GM21390 (cell line): ENCODE results near the gene NAT10.
A peak's percentile ranks its signal among the peaks of the same experiment; 100 is the strongest.

ENCODE experiments used
- ATAC-seq: cut with Tn5 transposase; IDR thresholded peaks from one replicate; pipeline ENCODE4 v1.9.1; 2021; ENCODE audit not compliant: unreplicated experiment

The NAT10 gene

DNA sequence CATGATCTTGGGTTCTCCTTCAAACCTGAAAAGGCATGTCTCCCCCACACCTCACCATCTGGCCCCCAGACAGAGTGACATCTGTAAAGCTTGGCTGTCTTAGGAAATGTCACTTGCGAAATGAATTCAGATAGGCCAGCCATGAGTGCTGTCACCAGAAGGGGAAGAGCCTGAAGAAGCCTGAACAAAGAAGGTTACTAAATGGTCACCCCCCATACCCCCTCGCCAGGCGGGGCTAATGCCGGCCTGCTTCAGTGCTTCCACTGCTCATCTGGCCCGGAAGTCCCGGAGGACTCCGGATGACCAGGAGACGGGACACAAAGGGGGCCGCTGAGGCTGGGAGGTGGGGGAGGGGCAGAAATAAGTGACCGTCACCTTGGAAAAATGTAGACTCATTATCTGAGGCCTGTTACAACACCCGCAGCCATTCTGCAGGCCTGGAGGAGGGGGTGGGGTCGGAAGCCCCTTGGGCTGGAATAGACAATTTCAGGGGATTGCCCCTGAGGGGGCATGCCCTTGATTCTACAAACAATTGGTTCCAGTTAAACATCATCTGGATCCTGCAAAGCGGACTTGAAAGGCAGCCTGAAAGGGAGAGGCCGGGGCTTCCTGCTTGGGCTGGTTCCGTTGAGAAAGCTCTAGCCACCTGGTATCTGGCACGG is 43.2 kb downstream of the NAT10 start:
- ATAC-seq, result no peak

DNA sequence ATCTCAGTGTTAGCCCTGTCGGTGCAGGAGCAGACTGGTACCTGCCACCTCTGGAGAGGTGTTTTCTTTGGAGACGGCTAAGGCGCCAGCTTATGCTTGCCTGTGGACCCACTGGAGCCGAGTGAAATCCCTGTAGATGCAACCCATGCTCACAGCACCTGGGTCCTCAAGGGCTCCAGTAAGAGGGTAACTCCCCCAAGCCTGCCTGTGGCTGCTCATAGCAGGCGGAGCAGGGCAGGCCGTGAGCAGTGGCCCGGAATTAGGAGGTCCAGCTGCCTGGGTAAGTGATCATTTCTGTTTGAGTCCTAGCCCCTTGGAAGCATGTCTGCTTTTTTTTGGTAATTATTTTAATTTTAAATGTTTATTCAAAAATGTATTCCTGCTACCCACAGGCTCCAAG is 43.8 kb downstream of the NAT10 start:
- no peak for ATAC-seq

DNA sequence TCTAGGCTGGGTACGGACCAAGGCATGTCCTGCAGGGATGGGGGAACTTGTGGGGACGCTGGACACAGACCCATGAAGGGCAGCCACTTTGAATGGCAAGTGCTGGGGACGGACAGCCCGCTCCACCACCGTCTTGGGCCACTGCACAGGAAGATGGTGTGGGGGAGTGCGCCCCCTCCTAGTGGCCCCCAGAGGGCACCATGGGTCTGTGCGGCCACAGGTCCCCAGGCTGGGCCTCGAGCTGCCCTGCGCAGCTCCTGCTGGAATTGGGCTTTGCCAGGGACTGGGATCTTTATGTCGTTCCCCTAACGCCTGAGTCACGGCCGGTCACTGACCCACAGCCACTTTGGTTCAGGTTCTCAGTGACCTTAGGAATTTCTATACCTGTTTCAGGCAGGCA is 44.4 kb downstream of the NAT10 start:
- no peak for ATAC-seq

DNA sequence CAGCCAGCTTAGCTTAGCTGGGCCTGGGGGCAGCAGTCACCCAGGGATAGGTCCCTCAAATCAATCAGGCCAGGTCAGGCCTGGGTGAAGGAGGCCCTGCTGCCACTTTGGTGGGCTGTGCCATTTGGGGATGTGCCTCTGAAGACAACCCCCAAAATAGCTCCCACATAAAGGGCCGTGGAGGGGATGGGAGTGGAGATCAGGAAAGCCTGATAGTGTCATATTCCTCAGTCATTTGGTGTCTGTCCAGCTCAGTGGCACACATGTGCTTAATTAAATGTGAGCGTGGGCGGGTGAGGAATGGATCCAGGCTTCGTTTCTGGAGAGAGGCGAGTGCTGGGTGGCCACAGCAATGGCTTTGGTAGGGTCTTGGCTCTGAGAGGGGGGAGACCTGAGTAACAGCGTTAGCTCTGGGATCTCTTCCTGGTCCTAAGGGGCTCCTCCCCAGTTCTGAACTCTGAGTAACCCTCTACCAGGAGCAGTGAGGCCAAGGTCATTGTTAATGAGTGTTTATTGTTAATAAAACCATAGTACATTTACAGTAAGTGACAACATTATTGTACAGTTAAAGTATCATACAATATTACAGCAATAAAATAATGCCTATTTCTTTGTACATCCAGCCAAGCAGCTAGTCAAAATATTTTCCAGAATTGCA is 45.2 kb downstream of the NAT10 start:
- ATAC-seq, result no peak

- no peak for ATAC-seq
Measured at GRCh38 chr11:34151166-34151565, 45.7 kb downstream of the NAT10 start.

GRCh38 chr11:34151916-34152845 is 46.8 kb downstream of the NAT10 start:
- no peak for ATAC-seq

GRCh38 chr11:34154059-34154875 is 48.8 kb downstream of the NAT10 start:
- ATAC-seq, result peak; percentile 74

DNA sequence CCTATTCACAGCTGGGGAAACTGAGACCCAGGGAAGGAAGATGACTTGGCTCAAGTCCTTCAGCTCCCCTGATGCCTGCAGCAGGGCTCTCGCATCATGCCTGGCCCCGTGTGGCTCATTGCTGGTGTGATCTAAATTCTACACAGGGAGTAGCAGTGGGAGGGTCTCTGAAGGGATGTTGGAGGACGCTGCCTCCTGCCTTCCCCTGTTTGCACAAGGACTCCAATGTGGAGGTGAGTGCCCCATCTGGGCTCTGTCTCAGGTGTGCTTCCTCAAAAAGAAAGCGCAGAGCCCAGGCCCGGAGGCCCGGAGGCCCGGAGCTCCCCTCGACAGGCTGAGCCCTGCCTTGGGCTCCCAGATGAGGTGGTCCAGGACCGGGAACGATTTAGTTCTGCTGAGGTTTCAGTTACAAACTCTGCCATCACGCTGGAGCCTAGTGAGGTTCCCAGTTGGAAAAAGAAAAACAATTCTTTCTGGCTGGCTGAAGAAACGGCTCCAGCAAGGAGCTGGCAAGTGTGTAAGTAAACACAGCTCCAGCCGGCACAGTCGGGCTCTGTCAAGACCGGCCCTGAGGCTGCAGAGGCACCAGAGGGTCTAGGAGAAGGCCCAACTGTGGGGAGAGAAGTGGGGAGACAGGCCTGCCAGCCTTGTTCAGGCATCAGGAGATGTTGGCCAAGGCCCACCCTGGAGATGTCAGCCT is 49.8 kb downstream of the NAT10 start:
- ATAC-seq, result no peak

DNA sequence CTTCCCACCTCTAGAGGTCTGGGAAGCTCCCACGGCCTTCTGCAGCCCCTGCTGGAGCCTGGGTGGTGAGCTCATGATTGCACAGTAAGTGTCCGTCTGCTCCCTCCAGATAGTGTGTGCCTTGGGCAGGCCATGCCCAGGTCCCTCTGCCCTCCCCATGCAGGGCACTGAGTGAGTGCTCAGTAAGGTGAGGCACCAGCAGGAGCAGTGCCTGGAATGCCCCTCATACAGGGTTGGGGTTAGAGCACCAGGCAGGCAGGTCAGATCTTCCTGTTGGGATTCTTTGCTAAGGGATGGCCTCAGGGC is 50.3 kb downstream of the NAT10 start:
- ATAC-seq, result no peak

- no peak for ATAC-seq
Measured at GRCh38 chr11:34157163-34157562, 51.7 kb downstream of the NAT10 start.

DNA sequence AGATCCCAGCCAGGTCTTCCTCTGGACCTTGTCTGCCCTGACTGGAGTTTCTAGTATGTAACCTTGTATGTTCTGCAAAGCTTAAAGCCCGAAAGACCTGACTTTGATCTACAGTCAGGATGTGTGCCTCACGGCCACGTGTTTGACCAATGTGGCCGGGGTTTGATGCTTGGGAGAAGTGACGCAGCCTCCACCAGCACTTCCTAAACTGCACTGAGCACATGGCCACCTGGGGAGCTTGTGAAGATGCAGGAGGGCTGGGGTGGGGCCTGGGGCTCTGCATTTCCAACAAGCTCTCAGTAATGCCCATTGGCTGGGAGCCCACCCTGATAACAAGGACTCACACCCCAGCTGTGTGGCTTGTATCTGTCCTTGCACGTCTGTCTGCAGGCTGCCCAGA is 53.2 kb downstream of the NAT10 start:
- no peak for ATAC-seq

DNA sequence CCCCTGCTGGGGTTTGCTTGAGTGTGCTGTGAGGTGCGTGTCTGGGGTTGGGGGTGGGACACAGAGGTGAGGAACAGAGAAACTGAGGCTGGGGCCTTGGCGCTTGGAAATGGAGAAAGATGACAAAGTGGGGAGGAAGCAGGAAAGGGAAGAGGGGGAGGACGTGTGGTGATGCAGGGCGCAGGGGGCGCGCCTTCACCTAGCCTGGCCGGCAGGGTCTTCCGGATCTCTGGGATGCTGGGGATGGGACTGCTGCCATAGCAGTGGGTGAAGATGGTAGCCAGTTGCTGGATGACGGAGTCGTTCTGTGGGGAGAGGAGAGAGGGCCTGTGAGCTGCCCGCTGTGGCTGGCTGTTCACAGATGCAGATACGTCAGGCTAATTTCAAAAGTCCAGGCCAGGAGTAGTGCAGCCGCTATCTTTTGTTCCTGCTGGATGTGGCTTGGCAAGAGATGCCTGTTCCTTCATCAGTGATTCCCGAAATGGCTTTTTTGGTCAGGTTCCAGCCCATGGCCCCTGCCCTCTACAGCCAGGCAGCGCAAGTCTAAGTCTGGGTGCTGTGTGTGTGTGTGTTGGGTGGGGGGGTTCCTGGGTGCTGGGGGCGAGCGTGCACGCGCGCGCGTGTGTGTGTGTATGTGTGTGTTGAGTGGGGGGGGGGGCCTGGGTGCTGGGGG is 54.8 kb downstream of the NAT10 start:
- ATAC-seq, result no peak

DNA sequence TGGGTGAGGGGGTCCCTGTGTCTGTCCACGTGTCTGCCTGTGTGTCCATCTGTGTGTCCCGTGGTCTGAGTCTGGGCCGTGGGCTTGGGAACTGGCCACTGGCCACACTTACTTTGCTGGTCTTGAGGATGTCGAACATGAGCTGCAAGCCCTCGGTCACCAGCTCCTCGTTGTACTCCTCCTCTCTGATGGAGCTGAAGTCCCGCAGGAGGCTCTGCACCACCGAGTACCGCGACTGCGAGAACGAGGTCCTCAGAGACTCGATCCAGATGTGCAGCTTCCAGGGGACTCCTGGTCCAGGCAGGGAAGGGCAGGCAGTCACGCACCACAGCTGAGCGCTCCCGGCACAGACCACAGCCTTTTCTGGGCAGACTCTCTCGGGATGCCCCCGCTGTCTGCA is 55.4 kb downstream of the NAT10 start:
- no peak for ATAC-seq

GRCh38 chr11:34161361-34161760 is 55.9 kb downstream of the NAT10 start:
- ATAC-seq, result no peak

DNA sequence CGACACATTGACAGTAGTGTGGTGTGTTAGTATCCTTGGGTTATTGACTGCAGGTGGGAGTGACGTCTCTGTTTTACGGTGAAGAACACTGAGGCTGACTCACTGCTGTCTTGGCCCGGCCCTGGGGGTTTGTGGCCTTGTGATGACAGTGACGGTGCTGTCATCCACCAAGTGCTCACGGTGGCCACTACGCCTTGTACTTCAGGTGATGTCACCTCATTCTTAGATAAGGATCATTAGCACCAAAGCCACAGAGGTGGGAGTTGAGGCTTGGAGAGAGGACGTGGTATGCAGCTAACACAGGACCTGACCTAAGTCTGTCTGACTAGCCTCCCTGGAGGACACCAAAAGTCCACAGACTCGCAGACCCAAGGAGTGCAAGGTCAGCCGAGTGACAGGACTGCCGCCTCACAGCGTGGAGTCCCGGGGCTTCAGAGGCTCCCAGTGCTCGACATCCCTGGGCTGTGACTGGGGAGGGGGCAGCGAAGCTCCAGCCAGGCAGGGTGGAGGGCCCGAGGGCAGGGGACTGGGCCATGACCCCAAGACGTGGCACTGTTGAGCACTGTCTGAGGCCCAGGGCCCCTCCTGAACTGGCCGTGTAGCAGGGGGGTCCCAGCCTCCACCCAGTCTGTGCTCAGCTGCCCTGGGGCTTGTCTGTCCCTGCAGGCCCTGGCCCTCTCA is 56.5 kb downstream of the NAT10 start:
- ATAC-seq, result no peak

- no peak for ATAC-seq
Measured at GRCh38 chr11:34162493-34162820, 57.0 kb downstream of the NAT10 start.

DNA sequence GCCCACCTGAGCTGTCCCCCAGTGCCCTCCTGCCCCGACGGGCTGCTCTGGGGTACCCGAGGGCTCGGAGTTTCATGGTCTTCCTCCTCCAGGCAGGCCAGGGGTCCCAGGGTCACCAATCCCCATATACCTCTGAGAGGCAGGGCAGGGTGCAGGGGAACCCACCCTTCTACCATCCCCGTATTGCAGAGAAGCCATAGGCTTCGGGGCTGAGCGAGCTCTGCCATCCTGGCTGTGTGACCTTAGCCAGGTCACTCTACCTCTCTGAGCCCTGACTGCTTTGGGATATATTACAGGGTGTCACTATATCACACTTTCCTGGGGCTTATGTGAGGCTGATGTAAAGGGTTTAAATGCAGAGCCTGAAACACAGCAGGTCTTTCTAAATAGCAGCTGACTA is 57.4 kb downstream of the NAT10 start:
- ATAC-seq, result no peak

DNA sequence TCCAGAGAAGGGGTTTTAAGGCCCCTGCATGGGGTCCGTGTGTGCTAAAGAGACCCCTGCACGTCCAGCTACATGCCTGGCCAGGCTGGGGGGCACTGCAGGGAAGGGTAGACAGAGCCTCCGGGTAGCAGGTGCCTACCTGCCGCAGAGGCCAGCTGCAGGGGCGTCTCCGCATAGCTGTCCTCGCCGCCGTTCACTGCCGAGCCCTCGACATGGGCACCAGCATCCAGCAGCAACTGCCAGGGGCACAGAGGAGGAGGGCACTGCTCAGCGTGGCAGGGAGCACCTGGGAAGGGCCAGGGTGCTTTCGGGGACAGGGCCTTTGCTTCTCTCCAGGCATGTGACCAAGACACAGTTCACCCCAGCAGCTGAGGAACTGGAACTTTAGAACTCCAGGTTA is 59.7 kb downstream of the NAT10 start:
- no peak for ATAC-seq

GRCh38 chr11:34165786-34166555 is 60.5 kb downstream of the NAT10 start:
- ATAC-seq, result no peak
